Mucosa of descending colon (tissue), 3 donors: ENCODE measurements around the gene PSTPIP1. TPM values are rescaled to one million over a fixed set of nuclear protein-coding genes. Genes with fewer than 3 reads are reported as not detected.

Source experiments
- ATAC-seq: fragments of 200-7000 bp; cut with Tn5 transposase; one replicate; pipeline ENCODE4 v1.9.1; 2020; ENCODE audit warnings: mild to moderate bottlenecking, moderate library complexity
- DNase-seq, 3 donors: peaks; one replicate each; pipeline ENCODE4 v3.0.0-alpha.2; 2020
- H3K36me3 ChIP-seq: fragments of 200-600 bp; one replicate; pipeline ENCODE4 v1.8.0; 2021; ENCODE audit warnings: low read depth, mild to moderate bottlenecking
- H3K4me1 ChIP-seq: fragments of 200-600 bp; one replicate; pipeline ENCODE4 v1.8.0; 2021; ENCODE audit warnings: low read depth, mild to moderate bottlenecking
- H3K4me3 ChIP-seq: fragments of 200-600 bp; one replicate; pipeline ENCODE4 v1.8.0; 2021; ENCODE audit warnings: mild to moderate bottlenecking
- H3K9me3 ChIP-seq: fragments of 200-600 bp; one replicate; pipeline ENCODE4 v1.8.0; 2021; ENCODE audit warnings: mild to moderate bottlenecking
- intact Hi-C, 2 donors: fragments of 100-400 bp; cut with DNase I in 1 of 2; cut with micrococcal nuclease in 1 of 2; formaldehyde crosslinking; loops; one replicate each; pipeline versions ENCODE4 v1.11.0 to v1.11.1; 2022; cut with DNase I, micrococcal nuclease
- total RNA-seq, 3 donors: library from RNA; stranded (reverse); fragmentation: NEBNext Ultra II Directional in 2 of 3; extraction: Animal tissue kit (Norgen Biotek cat#: 25700) in 2 of 3; gene quantifications; one replicate each; pipeline versions ENCODE4 v1.2.1 to v1.2.4, GENCODE V29; 2021 to 2023
- TF ChIP-seq, protein P1 (sequence below): fragments of 200-600 bp; IDR thresholded peaks from one replicate; pipeline ENCODE4 v1.8.0; 2022; ENCODE audit warnings: antibody characterized with exemption, mild to moderate bottlenecking
- donor health status: DM: no; HTN: no; CAD: no; lungs with moderate emphysema.
- donor health status: DM: no; HTN: no; CAD: no.
- donor health status: DM: no; HTN: yes; CAD: no.

Gene PSTPIP1
- total RNA-seq, 3 donors from 2014 or later: 4.4 to 8.2 (median 6.3) TPM

DNA sequence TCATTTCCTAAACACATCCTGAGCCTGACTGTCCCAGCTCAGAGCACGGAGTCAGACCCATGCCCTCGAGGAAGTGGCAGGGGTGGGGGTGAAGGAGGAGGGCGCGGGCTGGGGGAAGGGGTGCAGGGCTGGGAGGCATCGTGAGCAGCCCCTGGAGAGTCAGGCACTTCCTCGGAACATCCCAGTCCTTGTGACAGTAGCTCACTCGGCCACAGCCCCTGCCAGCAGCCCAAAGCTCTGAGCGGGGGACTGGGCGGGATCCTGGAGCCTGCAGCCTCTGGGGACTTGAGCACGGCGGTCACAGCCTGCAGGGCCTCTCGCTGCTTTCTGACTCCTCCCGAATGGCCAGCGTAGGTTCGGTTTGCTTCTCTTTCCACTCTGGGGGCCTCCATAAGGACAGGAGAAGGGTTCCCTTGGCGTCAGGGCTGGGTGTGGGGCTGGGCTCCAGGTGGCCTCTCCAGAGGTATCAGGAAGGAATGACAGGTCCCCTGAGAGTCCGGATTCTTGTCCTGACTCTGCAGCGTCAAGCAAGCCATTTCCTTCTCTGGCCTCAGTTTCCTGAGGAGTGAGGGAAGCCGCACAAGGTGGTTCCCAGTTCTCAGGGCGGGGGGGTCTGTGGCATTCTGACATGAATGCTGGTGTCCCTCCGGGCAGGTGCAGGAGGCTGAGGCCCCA, 20.9 kb downstream of the PSTPIP1 start:
- Histone ChIP-seq H3K4me3 (no peak overlapping the region), H3K9me3 (no peaks in the 10 kb centered on the region), H3K4me1 (no peaks in the 10 kb centered on the region), H3K36me3 (no peaks in the 10 kb centered on the region)
- DNase-seq (peak in 1 of 3 donors; percentile 49), ATAC-seq (no peak)
- intact Hi-C loops: no loop called here
- TF ChIP-seq, protein P1, sequence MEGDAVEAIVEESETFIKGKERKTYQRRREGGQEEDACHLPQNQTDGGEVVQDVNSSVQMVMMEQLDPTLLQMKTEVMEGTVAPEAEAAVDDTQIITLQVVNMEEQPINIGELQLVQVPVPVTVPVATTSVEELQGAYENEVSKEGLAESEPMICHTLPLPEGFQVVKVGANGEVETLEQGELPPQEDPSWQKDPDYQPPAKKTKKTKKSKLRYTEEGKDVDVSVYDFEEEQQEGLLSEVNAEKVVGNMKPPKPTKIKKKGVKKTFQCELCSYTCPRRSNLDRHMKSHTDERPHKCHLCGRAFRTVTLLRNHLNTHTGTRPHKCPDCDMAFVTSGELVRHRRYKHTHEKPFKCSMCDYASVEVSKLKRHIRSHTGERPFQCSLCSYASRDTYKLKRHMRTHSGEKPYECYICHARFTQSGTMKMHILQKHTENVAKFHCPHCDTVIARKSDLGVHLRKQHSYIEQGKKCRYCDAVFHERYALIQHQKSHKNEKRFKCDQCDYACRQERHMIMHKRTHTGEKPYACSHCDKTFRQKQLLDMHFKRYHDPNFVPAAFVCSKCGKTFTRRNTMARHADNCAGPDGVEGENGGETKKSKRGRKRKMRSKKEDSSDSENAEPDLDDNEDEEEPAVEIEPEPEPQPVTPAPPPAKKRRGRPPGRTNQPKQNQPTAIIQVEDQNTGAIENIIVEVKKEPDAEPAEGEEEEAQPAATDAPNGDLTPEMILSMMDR: no peak

DNA sequence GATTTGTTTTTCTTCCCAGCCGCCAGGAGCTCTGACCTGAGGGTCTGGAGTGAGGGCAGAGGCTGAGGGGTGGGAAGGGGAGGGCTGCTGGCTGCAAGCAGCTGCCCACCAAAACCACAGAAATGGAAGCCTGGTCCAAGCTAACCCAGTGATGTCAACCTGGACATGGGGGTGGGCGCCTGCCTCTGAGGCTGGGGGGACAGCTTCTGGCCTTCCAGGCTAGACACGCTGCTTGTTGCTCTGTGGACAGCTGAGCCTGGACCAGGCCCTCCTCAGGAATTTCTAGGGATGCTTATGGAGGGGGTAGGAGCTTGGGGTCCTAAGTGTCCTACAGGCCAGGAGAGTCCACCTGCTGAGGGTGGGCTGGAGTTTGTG, 21.4 kb downstream of the PSTPIP1 start:
- ATAC-seq (no peak), DNase-seq (peak in 1 of 3 donors; percentile 25)
- intact Hi-C loops: no loop called here
- Histone ChIP-seq H3K9me3 (no peaks in the 10 kb centered on the region), H3K4me1 (no peaks in the 10 kb centered on the region), H3K4me3 (no peak overlapping the region), H3K36me3 (no peaks in the 10 kb centered on the region)
- TF ChIP-seq, protein P1: no peak

DNA sequence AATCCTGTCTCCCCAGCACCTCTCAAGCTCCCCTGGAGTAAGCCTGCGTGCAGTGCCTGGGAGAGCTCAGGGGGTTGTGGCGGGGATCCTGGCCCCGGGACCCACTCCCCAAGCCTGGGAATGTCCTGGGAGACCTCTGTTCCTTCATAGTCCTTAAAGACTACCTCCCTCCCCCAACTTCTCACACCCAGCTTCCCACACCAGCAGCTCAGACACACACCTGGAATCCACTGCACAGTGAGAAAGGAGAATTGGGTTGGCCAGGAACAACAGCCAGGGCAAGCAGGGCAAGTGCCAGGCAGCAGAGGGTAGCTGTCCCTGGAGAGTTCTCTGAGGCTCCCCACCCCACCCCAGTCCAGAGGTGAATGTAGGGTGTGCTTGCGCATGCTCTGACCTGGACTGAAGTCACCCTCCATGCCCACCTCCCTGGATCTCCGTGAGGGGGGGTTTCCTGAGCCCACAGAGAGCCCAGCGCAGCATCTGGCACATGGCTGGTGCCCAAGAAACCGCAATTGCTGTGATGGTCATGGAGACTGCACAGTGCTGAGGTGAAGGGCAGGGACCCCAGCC, 22.2 kb downstream of the PSTPIP1 start:
- intact Hi-C loops: no loop called here
- ATAC-seq (no peak), DNase-seq (peak in 2 of 3 donors; percentile 9 to 19)
- Histone ChIP-seq H3K4me3 (no peak overlapping the region), H3K9me3 (no peaks in the 10 kb centered on the region), H3K36me3 (no peaks in the 10 kb centered on the region), H3K4me1 (no peaks in the 10 kb centered on the region)
- TF ChIP-seq, protein P1: no peak

DNA sequence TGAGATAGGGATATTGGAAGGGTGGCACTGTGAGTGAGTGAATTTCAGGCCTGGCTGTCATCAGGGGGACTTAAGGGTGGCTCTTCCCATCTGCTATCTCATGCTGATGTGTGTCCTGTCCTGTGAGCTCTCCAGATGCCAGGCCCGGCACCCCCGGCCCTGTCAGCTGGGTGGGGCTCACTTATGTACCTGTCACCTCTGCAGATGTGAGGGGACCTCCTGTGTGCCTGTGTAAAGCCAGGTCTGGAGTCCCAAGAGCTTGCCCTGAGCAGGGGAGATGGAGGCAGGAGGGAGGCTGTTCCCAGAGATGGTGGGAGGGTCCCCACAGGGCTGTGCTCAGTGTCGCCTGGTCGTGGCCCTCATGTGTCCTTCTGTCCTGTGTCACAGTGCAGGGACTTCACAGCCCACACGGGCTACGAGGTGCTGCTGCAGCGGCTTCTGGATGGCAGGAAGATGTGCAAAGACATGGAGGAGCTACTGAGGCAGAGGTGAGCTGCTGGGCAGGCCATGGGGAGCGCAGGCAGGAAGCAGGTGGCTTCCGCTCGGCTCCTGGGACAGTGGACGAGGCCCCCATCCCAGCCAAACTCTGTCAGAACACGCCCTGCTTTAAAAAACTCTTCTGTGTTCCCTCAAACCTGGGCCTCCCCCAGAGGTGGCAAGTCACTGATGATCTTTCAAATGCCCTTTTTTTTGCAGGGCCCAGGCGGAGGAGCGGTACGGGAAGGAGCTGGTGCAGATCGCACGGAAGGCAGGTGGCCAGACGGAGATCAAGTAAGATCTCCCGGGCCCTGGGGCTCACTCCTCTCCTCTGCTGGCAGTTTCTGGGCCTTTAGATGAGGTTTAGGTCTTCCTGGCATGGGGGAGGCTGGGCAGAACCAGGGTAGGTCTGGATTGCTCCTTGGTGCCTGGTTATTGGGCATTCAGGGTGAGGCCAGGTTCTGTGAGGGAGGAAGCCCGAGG, 23.1 kb downstream of the PSTPIP1 start:
- H3K4me3 ChIP-seq: no peak overlapping the region
- H3K9me3 ChIP-seq: no peaks in the 10 kb centered on the region
- H3K36me3 ChIP-seq: no peaks in the 10 kb centered on the region
- ATAC-seq (no peak), DNase-seq (peak in 2 of 3 donors; percentile 13 to 29)
- intact Hi-C loops: no loop called here
- no peaks in the 10 kb centered on the region for H3K4me1 ChIP-seq
- TF ChIP-seq, protein P1: no peak

DNA sequence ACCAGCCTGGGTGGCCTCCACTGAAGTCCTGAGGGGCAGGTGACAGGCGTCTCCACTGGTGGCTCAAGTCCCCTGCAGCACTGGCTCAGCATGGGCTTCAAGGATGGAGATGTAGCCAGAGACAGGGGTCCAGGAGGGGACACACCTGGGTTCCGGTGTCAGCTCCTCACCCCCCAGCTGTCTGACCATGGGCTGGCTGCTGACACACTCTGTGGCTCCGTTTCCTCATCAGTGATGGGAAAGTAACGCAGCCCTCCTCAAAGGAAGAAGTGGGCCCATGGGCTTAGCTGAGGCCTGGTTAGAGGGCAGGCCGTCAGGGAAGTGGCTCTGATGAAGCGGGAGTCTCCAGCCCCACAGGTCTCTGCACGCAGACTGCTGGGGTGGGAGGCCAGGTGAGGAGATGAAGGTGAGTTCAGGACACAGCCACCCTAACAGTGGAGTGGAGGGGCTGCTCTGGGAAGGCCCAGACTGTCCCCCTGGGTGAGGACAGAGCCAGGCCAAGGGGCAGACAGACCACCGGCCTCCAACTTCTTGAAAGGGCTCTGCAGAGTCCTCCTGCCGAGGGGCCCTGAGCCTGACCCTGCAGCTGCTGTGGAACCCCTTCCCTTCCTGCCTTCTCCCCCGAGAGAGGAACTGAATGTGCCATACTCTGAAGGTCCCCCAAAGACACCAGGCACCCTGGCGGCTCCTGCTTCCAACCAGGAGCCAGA, 24.0 kb downstream of the PSTPIP1 start:
- peak in 2 of 3 donors; percentile 14 to 40 for DNase-seq
- no peaks in the 10 kb centered on the region for H3K36me3 ChIP-seq
- no peak for ATAC-seq
- TF ChIP-seq, protein P1: no peak
- no peaks in the 10 kb centered on the region for H3K9me3 ChIP-seq
- no peak overlapping the region for H3K4me3 ChIP-seq
- intact Hi-C loops: no loop called here
- H3K4me1 ChIP-seq: no peaks in the 10 kb centered on the region
